Adipose tissue (tissue), 3 donors: Measurements from ENCODE around the gene R3HDM4. TPM values are rescaled to one million over a fixed set of nuclear protein-coding genes. Genes with fewer than 3 reads are reported as not detected.

Experiments
- H3K27ac ChIP-seq: one replicate; pipeline ENCODE4 v1.5.1; 2013; ENCODE audit warnings: low read depth, low read length
- WGBS, 3 donors: extraction: QIAGEN DNeasy Blood & Tissue Kit; methylation state at CpG; one replicate each; pipeline ENCODE4 v1.1.7; 2013; 5-methylcytosine and 5-hydroxymethylcytosine counted together
- polyA plus RNA-seq, 3 donors: library from polyadenylated mRNA; stranded (reverse); fragments of 200-250 nt; gene quantifications; one replicate each; pipeline ENCODE4 v1.2.3, GENCODE V29; 2013
- donor health status: healthy with polysubstance abuse.
- donor health status: Bipolar disorder and iron deficiency.
- donor health status: healthy.

The R3HDM4 gene
- polyA plus RNA-seq, 3 donors: 44.6 to 59.1 (median 57.9) TPM

DNA sequence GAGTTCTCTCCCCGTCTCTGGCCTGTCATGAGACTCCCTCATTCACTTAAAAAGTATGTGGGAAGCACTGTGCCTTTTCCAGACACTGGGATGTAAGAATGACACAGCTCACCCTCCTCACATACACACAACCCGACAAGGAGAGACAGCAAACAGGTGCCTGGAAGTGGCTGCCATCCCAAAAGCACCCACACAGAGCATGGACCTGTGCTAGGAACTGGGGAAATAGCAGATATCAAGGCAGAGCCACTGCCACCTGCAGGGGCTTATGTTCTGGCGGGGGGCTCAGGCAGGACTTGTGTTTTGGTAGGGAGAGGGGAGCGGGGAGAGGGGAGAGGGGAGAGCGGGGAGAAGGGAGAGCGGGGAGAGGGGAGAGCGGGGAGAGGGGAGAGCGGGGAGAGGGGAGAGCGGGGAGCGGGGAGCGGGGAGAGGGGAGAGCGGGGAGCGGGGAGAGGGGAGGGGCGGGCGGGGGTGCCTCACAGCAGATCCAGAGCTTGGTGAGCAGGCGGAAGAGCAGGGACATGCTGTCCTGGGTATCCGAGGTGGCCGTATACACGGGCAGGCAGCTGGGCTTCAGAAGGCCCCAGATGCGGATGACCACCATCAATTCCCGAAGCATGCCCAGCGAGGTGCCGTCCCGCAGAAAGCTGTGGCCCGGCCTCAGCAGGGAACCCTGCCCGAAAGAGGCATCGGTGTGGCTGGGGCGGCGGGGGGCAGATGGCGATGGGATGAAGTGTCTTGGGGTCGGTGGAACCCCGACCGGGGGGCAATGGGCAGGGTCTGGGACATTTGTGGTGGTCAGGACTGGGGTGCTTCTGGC is 41.4 kb downstream of the R3HDM4 start:
- WGBS, 3 donors: 86 to 95% (median 94%) methylated on average over 20 to 22 of the region's 33 CpGs
- H3K27ac ChIP-seq: no peak overlapping the region

DNA sequence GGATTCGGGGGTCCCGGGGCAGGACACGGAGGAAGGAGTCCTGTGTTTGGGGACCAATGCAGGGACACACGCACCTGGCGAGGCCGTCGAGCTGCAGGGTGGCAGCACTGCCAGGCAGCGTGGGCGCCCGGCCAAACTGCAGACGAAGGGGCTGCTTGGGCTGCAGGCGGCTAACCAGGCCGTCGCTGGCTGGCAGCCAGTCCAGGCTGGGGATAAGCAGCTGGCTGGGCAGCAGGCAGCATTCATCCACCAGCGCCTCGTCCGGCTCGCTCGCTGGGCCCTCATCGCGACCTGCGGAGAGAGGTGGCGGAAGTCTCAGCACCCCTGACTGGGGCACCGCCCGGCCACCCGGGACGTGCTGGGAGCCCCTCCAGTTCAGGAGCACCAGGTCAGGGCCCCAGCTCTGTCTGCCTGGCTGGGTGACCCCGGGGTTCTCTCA is 42.0 kb downstream of the R3HDM4 start:
- 82 to 89% (median 85%) methylated on average over 21 to 28 of the region's 28 CpGs for WGBS, 3 donors
- H3K27ac ChIP-seq: no peak overlapping the region

DNA sequence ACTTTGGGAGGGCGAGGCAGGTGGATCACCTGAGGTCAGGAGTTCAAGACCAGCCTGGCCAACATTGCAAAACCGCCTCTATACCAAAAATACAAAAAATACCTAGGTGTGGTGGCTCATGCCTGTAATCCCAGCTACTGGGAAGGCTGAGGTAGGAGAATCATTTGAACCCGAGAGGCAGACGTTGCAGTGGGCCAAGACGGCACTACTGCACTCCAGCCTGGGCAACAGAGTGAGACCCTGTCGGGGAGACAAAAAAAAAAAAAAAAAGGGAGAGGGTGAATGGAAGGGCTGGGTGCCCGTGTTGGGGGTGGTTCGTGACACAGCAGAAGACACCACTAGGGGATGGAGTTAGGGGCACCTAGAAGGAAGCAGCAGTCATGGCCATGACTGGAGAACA is 42.7 kb downstream of the R3HDM4 start:
- 93 to 94% (median 94%) methylated on average over 8 of the region's 8 CpGs for WGBS, 3 donors
- H3K27ac ChIP-seq: no peak overlapping the region

DNA sequence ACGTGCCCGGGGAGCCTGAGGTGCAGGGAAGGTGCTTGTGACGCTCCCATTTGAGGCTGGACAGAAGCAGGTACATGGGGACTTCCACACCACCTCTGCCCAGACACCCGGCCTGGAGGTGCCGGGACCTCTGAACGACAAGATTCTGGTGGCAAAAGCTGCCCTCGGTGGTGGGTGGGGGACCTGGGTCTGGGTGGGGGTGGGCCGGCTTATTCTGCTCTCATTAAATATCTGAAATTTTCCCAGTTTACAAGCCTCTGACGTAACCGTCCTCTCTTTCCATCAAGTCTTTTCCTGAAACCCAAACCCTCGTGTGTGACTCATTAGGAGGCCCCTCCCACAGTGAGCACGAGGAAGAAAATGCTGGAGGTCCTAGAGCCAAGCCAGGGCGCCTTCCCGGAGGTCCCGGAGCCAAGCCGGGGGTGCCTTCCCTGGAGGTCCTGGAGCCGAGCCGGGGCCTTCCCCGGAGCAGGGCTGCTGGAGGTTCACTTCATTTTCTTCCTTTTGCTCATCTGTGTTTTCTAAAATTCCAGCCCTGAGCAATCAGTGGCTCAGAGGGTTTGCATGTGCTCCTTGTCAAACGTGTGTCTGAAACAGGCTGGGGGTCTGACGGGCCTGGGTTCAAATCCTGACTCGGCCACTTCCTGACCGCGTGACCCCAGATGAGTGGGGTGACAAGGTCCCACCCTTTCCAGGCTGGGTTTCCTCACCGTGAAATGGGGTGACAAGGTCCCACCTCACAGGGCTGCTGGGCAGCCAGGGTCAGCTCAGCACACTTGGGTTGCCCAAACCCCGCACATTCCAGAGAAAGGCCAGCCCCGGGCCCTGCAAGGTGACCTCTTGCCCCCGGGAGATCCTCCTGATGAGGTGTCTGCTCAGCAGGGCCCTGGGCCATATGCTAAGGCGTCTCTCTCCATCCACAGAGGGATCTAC is 43.5 kb downstream of the R3HDM4 start:
- WGBS, 3 donors: 56 to 84% (median 66%) methylated on average over 29 of the region's 29 CpGs

DNA sequence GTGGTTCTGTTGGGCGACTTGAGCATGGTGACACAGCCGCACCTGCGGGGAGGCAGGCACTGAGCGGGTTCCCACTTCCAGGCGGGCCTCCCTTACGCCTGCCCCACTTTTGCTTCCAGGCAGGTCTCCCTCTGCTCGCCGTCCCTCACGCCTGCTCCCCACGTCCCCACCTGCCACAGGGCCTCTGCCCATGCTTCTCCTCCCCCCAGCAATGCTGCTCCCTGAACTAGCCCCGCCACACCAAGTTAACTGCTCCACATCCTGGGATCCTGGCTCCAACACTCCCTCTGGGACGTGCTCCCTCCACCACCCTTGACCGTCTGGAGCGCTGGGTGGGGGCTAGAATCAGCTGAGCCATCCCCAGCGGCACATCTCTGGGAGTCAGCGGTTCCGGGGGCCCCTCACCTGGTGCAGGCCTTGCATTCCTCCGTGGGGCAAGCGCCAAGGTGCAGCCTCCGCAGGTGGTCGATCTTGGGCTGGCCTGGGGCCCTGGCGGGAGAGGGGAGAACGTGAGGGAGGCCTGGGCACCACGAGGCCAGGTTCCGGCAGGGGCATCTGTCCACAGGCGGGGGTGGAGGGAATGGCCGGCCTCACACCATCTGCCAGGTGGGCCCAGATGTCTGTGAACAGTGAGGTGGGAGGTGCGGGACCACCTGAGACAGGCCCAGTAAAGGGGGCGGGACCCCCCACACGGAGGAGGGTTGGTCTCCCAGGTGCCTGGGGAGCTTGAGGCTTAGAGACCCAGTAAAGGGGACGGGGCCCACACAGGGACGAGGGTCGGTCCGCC is 44.4 kb downstream of the R3HDM4 start:
- H3K27ac ChIP-seq: no peak overlapping the region
- WGBS, 3 donors: 85 to 94% (median 92%) methylated on average over 30 to 34 of the region's 34 CpGs

More for the DNA sequence above, 43.5 kb downstream of the R3HDM4 start:
- no peak overlapping the region for H3K27ac ChIP-seq

DNA sequence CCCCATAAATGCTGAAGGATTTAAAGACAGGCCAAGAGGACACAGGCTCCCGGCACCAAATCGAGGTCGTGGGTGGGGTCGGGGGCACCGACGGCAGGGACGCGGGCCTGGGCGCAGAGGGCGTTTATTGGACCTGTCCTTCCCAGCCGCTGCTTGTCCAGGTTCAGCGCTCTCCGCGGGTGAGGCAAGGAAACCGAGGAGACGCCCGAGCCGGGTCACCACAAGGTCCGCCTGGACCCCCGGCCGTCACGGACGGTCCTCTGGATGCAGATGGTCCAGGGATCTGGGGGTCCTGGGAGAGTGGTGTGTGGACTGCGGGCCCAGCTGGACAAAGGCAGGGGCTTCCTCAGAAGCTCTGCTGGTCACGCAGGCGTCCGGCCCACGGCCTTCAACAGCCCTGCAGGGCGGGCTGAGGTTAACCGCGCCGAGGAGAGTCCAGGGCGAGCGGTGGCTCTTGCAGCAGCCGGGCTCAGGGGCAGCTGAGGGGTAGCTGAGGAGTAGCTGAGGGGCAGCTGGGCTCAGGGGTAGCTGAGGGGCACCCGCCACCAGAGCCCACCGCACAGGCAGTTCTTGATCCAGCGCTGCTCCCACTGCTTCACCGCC is 45.1 kb downstream of the R3HDM4 start:
- 94 to 97% (median 95%) methylated on average over 38 to 39 of the region's 39 CpGs for WGBS, 3 donors
- H3K27ac ChIP-seq: no peak overlapping the region

DNA sequence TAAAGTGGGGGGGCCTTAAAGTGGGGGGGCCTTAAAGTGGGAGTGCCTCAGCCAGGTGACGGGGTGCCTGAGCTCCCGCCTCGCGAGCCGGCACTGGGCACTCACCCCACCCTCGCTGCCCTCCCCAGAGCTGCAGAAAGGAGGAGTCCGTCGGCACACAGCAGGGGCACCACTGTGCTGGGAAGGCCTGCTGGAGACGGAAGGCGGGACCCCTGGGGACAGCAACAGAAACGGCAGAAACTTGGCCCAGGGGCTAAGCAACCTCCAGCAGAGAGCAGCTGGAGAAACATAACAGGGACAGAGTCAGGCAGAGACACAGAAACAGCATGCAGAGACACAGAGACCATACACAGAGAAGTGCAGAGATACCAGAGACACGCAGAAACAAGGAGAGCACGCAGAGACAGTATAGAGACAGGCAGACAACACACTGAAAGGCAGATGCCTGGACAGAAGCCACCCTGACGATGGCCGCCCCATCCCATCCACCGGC is 45.7 kb downstream of the R3HDM4 start:
- no peak overlapping the region for H3K27ac ChIP-seq
- WGBS, 3 donors: 74 to 87% (median 81%) methylated on average over 11 to 16 of the region's 16 CpGs

DNA sequence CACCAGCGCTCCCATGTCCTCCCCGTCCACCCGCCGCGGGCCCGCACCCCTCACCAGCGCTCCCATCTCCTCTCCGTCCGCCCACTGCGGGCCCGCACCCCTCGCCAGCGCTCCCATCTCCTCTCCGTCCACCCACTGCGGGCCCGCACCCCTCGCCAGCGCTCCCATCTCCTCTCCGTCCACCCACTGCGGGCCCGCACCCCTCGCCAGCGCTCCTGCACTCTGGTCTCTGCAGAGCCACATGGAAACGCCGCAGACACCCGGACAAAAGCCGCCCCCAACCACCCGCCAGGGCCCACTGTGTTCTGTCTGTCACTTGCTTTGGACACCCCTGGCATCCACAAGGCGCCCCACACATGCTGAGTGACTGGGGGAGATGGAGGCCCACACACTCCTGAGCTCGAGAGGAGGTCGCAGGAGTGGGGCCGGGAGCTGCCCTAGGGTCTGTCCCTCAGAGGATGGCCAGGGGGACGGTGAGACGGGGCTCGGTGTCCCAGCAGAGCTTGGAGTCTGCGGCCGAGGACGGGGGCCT is 46.2 kb downstream of the R3HDM4 start:
- no peak overlapping the region for H3K27ac ChIP-seq
- 81 to 87% (median 82%) methylated on average over 29 to 37 of the region's 38 CpGs for WGBS, 3 donors

DNA sequence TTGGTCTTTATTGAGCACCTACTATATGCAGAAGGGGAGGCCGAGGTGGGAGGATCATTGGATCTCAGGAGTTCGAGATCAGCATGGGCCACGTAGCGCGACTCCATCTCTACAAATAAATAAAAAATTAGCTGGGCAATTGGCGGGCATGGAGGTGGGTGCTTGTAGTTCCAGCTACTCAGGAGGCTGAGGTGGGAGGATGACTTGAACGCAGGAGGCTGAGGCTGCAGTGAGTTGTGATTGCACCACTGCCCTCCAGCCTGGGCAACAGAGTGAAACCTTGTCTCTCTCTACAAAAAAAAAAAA is 49.8 kb downstream of the R3HDM4 start:
- no peak overlapping the region for H3K27ac ChIP-seq
- WGBS, 3 donors: 63 to 81% (median 78%) methylated on average over 7 of the region's 7 CpGs

DNA sequence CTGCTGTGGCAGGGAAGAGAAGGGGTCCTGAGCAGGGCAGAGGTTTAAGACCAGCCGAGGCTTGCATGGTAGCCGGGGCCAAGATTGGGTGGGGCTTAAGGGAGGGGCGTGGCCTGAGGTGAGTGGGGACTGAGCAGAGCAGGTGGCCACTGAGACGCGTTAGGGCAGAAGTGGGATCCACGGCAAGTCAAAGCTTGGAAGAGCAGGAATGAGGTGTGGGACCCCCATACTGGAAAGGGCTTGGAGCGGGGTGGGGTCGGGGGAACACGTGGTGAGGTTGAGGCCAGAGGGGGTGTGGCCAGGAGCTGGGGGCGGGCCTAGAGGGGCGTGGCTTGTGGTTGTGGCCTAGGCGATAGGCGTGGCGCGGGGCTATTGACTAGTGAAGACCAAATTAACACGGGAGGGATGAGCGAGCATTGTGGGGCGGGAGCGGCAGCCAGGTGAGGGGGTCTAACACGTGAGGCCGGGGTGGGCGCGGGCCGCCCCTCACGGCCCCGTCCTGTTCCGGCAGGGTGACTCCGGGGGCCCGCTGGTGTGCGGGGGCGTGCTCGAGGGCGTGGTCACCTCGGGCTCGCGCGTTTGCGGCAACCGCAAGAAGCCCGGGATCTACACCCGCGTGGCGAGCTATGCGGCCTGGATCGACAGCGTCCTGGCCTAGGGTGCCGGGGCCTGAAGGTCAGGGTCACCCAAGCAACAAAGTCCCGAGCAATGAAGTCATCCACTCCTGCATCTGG is 50.3 kb downstream of the R3HDM4 start:
- 23 to 34% (median 26%) methylated on average over 45 to 48 of the region's 48 CpGs for WGBS, 3 donors
- no peak overlapping the region for H3K27ac ChIP-seq

DNA sequence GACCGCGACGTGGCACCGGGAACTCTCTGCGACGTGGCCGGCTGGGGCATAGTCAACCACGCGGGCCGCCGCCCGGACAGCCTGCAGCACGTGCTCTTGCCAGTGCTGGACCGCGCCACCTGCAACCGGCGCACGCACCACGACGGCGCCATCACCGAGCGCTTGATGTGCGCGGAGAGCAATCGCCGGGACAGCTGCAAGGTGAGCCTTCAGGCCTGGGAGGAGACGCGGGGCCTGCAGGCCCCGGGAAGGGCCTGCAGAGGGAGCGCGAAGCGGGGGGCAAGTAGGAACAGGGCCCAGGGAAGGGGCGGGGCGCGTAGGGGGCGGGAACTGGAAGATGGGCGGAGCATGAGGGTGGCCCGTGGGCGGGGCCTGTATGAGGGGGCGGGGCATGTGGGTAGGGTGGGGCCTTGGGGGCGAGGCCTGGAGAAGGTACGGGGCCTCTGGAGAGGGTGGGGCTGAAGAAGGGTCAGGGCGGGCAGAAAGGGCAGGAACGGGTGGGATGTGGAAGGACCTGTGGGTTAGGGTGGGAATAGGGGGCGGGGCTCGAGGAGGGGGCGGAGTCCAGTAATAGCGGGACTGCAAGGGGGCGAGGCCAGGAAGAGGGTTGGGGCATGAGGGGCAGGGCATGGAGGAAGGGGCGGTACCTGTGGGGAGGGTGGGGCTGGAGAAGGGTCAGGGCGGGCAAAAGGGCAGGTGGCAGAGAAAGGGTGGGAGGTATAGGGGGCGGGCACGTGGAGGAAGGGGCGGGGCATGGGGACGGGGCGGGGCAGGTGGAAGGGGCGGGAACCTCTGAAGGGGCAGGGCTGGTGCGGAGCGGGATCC is 51.1 kb downstream of the R3HDM4 start:
- WGBS, 3 donors: 21 to 25% (median 24%) methylated on average over 52 to 60 of the region's 60 CpGs
- H3K27ac ChIP-seq: no peak overlapping the region

DNA sequence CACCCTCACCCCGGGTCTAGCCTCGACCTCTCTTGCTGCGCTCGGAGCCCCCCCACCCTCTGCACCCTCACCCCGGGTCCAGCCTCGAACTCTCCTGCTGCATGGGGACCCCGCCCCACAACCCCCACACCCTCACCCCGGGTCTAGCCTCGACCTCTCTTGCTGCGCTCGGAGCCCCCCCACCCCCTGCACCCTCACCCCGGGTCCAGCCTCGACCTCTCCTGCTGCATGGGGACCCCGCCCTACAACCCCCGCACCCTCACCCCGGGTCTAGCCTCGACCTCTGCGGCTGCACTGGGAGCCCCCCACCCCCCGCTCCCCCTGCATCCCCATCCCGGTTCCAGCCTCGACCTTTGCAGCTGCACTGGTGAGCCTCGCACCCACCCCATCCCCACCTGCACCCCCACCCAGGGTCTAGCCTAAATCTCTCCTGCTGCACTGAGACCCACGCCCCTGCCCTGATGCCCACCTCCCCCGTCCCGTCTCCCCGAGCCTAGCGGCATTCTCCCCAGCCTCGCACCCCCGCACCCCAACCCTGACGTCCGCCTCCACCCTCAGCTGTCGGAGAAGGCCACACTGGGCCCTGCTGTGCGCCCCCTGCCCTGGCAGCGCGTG is 51.8 kb downstream of the R3HDM4 start:
- H3K27ac ChIP-seq: no peak overlapping the region
- WGBS, 3 donors: 56 to 60% (median 59%) methylated on average over 27 to 31 of the region's 35 CpGs

DNA sequence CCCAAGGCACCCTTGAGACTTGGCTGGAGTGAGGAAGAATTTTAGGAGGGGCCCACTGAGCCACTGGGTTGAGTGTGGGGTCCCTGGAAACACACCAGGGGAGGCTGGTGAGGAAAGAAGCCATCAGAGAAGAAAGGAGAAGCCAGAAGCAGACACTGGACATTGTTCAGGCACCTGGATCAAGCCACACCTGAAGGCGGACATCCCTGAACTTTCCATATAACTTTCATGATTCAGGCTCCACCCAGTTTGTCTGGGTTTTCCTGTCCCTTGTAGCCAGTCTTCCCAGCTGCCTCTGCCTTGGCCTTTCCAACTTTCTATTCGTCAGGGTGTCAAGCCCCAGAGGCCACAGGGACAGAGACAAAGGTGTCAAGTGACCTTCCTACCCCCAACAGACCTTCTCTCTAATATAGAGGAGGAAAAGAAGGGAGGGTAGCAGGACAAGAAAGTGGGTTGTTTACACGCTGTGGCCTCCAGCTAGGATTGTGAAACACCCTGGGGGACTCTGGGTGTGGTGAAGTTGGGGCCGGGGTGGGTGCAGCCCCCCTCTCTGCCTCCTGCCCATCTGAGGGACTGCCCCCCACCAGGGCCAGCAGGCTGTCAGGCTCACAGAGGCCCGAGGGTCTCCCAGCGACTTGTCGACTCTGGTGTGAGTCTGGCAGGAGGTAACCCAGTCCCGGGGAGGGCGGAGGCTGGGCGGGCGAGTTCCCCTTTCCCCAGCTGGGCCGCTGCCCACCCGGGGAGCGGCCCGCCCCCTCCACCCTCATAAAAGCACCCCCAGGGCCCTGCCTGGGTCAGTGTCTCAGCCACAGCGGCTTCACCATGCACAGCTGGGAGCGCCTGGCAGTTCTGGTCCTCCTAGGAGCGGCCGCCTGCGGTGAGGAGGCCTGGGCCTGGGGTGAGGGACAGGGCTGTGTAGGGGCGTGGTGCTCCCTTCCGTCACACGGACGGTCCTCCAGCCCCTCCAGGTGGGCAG is 53.9 kb downstream of the R3HDM4 start, which contains the start of gene CFD:
TSS of gene CFD (plus strand) at position 797 of the 976 bp plus-strand sequence. CDS start at position 823, 26 bp downstream.
- no peak within 1 kb of the TSS for H3K27ac ChIP-seq
- WGBS, 3 donors: 16 to 52% (median 21%) methylated on average over 21 to 24 of the region's 24 CpGs

DNA sequence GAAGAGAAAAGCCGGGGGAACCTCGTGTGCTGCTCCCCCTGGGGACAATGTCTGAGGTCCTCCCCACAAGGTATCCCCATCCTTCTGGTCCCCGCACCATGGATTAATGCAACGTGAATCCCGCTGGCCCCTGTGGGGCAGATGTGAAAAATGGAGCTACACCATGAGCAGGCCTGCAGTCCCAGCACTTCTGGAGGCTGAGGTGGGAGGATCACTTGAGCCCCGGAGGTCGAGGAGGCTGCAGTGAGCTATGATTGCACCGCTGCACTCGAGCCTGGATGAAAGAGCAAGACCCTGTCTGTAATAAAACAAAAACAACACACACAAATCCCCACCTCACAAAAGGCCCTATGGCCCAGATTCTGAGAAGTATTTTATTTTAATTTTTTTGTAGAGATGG is 54.7 kb downstream of the R3HDM4 start:
- H3K27ac ChIP-seq: no peak overlapping the region
- WGBS, 3 donors: 75 to 79% (median 78%) methylated on average over 9 of the region's 9 CpGs

DNA sequence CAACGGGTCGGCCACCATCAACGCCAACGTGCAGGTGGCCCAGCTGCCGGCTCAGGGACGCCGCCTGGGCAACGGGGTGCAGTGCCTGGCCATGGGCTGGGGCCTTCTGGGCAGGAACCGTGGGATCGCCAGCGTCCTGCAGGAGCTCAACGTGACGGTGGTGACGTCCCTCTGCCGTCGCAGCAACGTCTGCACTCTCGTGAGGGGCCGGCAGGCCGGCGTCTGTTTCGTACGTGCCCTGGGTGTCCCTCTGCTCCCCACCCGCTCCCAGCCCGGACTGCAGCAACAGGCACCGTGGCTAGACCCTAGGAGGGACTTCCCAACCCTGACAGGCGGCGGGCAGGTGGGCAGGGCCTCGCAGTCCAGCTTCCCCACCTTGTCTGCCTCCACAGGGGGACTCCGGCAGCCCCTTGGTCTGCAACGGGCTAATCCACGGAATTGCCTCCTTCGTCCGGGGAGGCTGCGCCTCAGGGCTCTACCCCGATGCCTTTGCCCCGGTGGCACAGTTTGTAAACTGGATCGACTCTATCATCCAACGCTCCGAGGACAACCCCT is 57.4 kb downstream of the R3HDM4 start:
- WGBS, 3 donors: 69% methylated on average over 36 to 40 of the region's 40 CpGs
- H3K27ac ChIP-seq: no peak overlapping the region
